ENCODE measurements around the gene PTPN23.

DNA sequence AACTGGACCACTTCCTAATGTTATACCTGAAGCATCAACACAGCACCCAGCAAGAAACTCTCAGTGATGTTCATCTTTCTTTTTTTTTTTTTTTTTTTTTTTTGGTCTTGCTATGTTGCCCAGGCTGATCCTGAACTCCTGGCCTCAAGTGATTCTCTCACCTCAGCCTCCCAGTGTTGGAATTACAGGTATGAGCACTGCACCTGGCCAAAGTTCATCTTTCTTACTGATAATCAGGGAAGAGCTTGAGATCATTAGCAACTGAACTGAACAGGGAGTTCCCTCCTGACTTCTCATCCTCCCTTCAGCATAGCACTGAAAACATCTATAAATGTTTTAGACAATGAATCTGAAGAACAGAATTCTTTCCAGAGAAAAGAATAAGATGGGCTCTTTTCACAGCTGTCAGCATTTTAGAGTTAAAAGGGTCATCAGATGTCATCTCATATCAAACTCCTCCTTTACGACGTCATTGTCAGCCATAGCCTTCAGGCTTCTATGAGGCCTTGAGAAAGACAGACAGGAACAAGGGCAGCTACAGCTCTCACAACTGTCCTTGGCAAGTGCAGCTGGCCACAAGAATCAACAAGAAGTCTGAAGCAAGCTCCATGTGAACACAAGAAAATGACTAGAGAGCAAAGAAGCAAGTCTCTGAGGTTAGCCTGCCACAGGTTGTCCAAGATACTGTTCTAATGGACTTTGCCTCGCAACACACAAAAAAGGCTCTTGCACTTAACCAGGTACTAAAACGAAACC lies 61.2 kb downstream of the PTPN23 start:
- TF ChIP-seq, protein P1, sequence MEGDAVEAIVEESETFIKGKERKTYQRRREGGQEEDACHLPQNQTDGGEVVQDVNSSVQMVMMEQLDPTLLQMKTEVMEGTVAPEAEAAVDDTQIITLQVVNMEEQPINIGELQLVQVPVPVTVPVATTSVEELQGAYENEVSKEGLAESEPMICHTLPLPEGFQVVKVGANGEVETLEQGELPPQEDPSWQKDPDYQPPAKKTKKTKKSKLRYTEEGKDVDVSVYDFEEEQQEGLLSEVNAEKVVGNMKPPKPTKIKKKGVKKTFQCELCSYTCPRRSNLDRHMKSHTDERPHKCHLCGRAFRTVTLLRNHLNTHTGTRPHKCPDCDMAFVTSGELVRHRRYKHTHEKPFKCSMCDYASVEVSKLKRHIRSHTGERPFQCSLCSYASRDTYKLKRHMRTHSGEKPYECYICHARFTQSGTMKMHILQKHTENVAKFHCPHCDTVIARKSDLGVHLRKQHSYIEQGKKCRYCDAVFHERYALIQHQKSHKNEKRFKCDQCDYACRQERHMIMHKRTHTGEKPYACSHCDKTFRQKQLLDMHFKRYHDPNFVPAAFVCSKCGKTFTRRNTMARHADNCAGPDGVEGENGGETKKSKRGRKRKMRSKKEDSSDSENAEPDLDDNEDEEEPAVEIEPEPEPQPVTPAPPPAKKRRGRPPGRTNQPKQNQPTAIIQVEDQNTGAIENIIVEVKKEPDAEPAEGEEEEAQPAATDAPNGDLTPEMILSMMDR (IDR thresholded peaks at IDR 0.05) = no peak
- TF ChIP-seq EP300 (IDR thresholded peaks at IDR 0.05; ENCODE audit: low read depth) (no peak), POLR2A (IDR thresholded peaks at IDR 0.05) (no peak)
